Cardiac muscle cell (in vitro differentiated cells and primary cell): ENCODE results near the gene SLIT1. TPM values are rescaled to one million over a fixed set of nuclear protein-coding genes. Genes with fewer than 3 reads are reported as not detected.

Experiments
- DNase-seq, 2 donors: peaks; one replicate each; pipeline versions ENCODE4 v3.0.0 to v3.0.0-alpha.2; 2010 to 2017; ENCODE audit warnings: low read depth in 1 of 2, low spot score in 1 of 2
- H3K27ac ChIP-seq: fragments of 200-600 bp; sonication (generic); 2 replicates; pipeline ENCODE4 v1.5.1; 2016
- H3K27me3 ChIP-seq: fragments of 200-600 bp; sonication (generic); 2 replicates; pipeline ENCODE4 v1.6.0; 2016; ENCODE audit warnings: control low read depth
- H3K36me3 ChIP-seq: fragments of 200-600 bp; sonication (generic); 2 replicates; pipeline ENCODE4 v1.5.1; 2016; ENCODE audit warnings: control low read depth
- H3K4me1 ChIP-seq: fragments of 200-600 bp; sonication (generic); 2 replicates; pipeline ENCODE4 v1.8.1; 2017; ENCODE audit warnings: low read depth, mild to moderate bottlenecking, mixed run types
- H3K4me3 ChIP-seq: fragments of 200-600 bp; sonication (generic); 2 replicates; pipeline ENCODE4 v1.5.1; 2016; ENCODE audit warnings: mild to moderate bottlenecking
- H3K9me3 ChIP-seq: fragments of 200-600 bp; sonication (generic); 2 replicates; pipeline ENCODE4 v1.5.1; 2017; ENCODE audit warnings: low read depth, mild to moderate bottlenecking, control low read depth
- polyA plus RNA-seq: library from polyadenylated mRNA; unstranded; fragments of >200 nt; fragmentation: Nextera tagmentation; extraction: Ambion mirVana; gene quantifications from 2 replicates; pipeline ENCODE4 v1.2.1, GENCODE V29; 2016
- total RNA-seq: library from RNA; depleted of rRNA; stranded (reverse); fragments of >200 nt; gene quantifications from 2 replicates; pipeline ENCODE4 v1.2.3, GENCODE V29; 2016
- TF ChIP-seq, protein P1 (sequence below): IDR thresholded peaks from 2 replicates; pipeline ENCODE4 v1.5.1; 2012; ENCODE audit warnings: low read depth, mild to moderate bottlenecking, low read length

The SLIT1 gene
- total and polyA plus RNA-seq, 2 experiments from 2014 or later, result 3.3 to 11.0 TPM

DNA sequence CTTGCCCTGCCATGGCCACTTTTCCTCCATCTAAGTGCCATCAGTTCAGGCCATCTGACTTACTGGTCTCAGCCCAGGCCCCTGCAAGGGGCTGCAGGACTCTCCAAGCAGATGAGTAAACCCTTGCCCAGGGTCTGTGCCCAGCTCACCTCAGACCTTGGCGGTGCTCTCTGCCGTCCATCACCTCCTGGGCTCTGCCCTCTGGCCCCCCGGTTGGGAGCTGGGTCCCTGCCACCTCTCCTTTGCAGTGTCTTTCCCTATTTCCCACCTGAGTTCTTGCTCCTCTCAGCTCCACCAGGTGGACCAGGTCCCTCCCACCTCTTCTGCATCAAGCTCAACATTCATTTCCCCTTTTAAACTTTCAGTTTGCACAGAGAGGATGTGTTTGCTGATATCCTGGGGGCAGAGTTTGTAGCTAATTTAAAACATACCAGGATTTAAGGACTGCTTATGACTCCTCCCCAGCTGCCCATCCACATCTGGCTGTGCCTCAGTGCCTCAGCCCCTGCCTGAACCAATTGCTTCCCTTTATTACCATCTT is 135.5 kb downstream of the SLIT1 start:
- Histone ChIP-seq H3K36me3 (no peaks in the 10 kb centered on the region), H3K27ac (no peak overlapping the region), H3K4me3 (no peak overlapping the region), H3K9me3 (no peaks in the 10 kb centered on the region), H3K4me1 (no peaks in the 10 kb centered on the region), H3K27me3 (no peaks in the 10 kb centered on the region)
- DNase-seq, result no peak
- TF ChIP-seq, protein P1, sequence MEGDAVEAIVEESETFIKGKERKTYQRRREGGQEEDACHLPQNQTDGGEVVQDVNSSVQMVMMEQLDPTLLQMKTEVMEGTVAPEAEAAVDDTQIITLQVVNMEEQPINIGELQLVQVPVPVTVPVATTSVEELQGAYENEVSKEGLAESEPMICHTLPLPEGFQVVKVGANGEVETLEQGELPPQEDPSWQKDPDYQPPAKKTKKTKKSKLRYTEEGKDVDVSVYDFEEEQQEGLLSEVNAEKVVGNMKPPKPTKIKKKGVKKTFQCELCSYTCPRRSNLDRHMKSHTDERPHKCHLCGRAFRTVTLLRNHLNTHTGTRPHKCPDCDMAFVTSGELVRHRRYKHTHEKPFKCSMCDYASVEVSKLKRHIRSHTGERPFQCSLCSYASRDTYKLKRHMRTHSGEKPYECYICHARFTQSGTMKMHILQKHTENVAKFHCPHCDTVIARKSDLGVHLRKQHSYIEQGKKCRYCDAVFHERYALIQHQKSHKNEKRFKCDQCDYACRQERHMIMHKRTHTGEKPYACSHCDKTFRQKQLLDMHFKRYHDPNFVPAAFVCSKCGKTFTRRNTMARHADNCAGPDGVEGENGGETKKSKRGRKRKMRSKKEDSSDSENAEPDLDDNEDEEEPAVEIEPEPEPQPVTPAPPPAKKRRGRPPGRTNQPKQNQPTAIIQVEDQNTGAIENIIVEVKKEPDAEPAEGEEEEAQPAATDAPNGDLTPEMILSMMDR, result no peak

DNA sequence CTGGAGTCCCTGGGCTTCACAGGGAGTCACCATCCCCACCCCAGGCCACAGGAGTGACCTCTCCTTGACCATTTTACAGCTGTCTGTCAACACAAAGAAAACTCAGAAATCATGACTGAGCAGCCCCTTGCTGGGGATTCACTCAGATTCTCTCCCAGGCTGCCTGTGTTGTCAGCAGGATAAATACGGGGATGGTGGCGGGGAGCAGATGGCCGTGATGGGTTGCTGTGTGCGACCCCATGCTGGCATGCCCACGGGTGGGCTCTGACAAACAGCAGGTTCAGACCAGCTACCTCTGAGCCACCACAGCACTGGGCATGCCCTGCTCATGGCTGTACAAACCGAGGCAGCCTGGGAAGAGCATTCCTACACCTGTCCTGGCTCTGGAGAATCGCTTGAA is 136.1 kb downstream of the SLIT1 start:
- no peaks in the 10 kb centered on the region for H3K36me3 ChIP-seq
- TF ChIP-seq, protein P1, result no peak
- H3K4me3 ChIP-seq, result no peak overlapping the region
- H3K9me3 ChIP-seq, result no peaks in the 10 kb centered on the region
- no peaks in the 10 kb centered on the region for H3K4me1 ChIP-seq
- no peak overlapping the region for H3K27ac ChIP-seq
- no peaks in the 10 kb centered on the region for H3K27me3 ChIP-seq
- no peak for DNase-seq

DNA sequence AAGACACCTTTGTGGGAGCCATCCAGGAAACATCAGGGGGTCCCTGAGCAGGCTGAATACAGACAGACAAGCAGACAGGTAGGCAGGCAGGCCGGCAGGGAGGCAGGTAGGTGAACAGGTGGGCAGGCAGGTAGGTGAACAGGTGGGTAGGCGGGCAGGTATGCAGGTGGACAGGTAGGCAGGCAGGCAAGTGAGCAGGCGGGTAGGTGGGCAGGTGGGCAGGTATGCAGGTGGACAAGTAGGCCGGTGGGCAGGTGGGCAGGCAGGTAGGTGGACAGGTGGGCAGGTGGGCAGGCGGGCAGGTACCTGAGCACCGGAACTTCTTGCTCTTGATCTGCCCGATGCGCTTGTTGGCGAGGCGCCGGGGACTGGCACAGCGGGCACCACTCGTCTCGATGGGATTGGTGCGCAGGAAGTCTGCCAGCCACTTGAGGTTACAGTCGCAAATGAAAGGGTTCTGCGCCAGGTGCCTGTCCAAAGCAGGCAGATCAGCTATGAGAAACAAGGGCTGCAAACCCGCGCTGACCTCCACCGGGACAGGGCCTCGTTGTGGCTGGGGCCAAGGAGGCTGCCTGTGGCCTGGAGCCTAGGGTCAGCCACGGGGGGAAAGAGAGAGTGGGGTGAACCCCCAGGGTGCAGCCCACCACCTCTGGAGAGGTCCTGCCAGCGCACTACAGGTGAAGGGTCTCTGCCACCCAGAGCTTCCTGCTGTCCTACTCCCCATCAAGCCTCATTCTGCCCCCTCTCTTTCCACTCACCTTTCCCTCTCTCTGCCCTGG is 136.9 kb downstream of the SLIT1 start:
- H3K4me3 ChIP-seq, result no peak overlapping the region
- no peaks in the 10 kb centered on the region for H3K27me3 ChIP-seq
- H3K9me3 ChIP-seq, result no peaks in the 10 kb centered on the region
- no peak overlapping the region for H3K27ac ChIP-seq
- no peaks in the 10 kb centered on the region for H3K36me3 ChIP-seq
- TF ChIP-seq, protein P1, result no peak
- DNase-seq, result no peak
- H3K4me1 ChIP-seq, result no peaks in the 10 kb centered on the region

DNA sequence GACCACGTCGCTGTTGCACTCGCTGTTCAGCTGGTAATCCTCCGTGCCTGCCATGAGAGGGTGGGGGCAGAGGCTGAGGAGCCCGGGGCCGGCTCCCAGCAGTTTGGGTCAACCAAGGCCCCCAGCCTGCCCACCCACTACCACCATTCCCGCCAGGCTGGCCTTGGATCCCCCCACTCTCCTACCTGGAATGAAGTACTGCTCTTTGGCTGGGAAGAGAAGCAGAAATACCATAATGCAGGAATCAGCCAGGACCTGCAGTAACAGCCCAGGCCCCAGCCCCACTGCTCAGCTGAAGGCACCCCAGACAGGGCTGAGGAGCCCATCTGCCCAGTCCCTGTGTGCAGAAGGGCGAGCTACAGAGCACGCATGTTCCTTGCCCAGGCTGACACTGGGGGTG is 138.0 kb downstream of the SLIT1 start:
- Histone ChIP-seq H3K4me3 (no peak overlapping the region), H3K36me3 (no peaks in the 10 kb centered on the region), H3K27ac (no peak overlapping the region), H3K4me1 (no peaks in the 10 kb centered on the region), H3K9me3 (no peaks in the 10 kb centered on the region), H3K27me3 (no peaks in the 10 kb centered on the region)
- no peak for DNase-seq
- TF ChIP-seq, protein P1, result no peak

DNA sequence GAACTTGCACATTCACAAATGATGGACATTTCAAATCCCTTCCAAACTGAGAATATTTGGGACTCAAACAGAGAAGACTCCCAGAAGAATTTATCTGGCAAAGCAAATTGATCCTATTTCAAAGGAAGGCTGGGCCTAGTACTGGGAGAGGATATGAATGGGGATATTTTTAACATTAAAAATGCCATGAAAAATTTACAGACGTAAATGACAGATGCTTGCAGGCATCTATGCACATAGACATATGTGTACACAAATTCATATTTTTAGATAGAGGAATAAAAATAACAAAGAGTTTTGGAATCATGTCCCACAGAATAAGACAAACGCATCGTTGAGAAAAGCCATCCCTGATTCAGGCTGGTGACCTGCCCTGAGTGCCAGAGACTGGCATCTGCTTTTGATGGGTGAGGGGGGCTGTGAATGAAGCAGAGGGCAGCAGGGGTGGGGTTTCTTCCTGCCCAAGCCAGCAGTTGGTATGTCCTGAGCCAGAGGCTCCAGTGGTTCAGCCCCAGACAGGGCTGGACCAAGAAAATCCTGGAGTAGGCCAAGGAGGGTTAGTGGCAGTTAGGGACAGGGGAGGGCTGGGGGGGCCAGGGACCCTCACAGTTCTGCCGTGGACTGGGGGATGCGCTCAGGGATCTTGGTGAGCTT is 138.5 kb downstream of the SLIT1 start:
- no peaks in the 10 kb centered on the region for H3K9me3 ChIP-seq
- no peak for DNase-seq
- H3K27me3 ChIP-seq, result no peaks in the 10 kb centered on the region
- TF ChIP-seq, protein P1, result no peak
- no peaks in the 10 kb centered on the region for H3K4me1 ChIP-seq
- no peak overlapping the region for H3K27ac ChIP-seq
- H3K36me3 ChIP-seq, result no peaks in the 10 kb centered on the region
- no peak overlapping the region for H3K4me3 ChIP-seq
